ENCODE measurements around the gene NOSIP.

The NOSIP gene

DNA sequence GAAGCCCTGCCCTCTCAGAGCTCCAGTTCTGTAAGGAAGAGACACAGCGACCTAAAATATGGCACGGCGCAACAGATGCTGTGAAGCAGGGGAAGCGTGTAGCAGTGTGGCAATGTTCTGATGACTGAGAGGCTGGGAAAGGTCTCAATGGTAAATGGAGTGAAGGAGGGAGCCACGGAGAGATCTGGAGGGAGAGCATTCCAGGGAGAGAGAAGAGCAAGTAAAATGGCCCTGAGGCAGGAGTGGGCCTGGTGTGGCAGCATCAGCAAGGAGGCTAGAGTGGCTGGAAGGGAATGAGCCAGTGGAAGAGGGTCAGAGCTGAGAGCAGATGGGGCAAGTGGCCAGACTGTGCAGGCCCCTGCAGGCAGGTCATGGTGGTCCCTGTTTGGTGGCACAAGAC, 36.2 kb downstream of the NOSIP start:
- no peak for DNase-seq (ENCODE audit: low spot score)

DNA sequence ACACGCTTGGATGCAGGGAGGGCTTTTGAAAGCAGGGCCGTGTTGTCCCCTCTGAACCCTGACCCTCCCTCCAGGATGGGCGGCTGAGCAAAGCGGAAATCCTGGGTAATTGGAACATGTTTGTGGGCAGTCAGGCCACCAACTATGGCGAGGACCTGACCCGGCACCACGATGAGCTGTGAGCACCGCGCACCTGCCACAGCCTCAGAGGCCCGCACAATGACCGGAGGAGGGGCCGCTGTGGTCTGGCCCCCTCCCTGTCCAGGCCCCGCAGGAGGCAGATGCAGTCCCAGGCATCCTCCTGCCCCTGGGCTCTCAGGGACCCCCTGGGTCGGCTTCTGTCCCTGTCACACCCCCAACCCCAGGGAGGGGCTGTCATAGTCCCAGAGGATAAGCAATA, 37.3 kb downstream of the NOSIP start:
- no peak for DNase-seq (ENCODE audit: low spot score)

DNA sequence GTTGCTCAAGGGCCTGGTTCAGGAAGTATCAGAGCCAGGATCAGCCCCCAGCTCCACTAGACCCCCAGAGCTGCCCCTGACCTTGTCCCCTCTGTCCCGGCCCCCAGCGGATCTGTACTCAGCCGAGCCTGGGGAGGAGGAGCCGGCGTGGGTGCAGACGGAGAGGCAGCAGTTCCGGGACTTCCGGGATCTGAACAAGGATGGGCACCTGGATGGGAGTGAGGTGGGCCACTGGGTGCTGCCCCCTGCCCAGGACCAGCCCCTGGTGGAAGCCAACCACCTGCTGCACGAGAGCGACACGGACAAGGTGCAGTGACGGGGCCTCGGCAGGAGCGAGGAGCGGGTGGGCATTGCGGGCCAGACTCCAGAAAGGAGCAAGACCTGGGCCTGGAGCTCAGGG, 37.9 kb downstream of the NOSIP start:
- DNase-seq (ENCODE audit: low spot score) = no peak

DNA sequence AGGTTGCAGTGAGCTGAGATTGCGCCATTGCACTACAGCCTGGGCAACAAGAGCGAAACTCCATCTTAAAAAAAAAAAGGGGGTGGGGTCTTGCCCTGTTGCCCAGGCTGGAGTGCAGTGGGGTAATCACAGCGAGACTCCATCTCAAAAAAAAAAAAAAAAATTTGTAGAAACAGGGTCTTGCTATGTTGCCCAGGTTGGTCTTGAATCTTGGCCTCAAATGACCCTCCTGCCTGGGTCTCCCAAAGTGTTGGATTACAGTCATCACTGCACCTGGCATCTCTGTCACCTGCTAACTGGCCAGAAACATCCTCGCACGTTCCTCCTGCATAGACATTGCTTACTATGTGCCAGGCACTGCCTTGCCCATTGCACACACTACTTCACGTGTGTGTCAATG, 38.4 kb downstream of the NOSIP start:
- DNase-seq (ENCODE audit: low spot score) = no peak

DNA sequence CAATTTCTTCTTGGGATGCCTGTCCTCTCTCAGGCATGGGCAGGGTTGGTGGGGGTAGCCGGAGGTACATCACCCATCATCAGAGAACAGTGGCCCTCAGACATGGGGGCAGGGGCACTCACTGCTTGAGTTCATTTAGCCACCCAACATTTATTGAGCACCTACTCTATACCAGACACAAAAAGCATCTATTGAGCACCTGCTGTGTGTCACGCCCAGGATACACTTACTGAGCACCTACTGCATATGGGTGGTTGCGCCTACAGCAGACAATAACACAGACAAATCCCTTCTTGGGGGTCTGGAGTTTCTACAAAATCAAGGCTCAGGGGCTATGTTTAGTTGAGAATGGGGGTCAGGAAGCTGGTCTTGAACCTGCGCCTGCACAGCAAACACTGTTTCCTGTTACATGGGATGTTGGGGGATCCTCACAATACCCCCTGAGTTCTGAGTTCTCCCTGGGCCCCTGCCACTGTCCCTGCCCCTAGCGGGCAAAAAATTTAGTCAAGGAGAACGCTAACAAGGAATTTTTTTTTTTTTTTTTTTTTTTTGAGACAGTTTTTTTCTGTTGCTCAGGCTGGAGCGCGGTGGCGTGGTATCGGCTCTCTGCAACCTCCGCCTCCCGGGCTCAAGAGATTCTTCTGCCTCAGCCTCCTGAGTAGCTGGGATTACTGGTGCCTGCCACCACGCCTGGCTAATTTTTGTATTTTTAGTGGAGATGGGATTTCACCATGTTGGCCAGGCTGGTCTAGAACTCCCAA, 41.0 kb downstream of the NOSIP start:
- DNase-seq (ENCODE audit: low spot score) = no peak

DNA sequence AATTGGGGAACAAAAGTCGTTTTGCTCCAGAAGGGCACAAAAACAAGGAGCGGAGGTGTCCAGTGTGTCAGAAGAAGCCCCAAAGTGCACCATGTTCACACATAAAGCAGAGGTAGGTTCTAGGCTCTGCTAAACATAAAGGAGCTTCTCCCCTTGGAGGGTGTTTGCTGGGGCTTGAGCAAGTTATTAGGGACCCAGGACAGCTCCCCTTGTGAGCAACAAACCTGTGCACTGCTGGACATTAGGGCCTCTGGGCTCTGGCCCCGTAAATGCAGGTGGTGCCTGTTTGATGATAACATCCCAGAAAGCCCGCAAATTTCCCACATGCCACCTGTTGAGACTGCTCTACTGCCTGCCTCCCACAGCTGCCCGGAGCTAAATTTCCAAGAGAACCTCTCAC, 41.7 kb downstream of the NOSIP start:
- DNase-seq (ENCODE audit: low spot score) = no peak

DNA sequence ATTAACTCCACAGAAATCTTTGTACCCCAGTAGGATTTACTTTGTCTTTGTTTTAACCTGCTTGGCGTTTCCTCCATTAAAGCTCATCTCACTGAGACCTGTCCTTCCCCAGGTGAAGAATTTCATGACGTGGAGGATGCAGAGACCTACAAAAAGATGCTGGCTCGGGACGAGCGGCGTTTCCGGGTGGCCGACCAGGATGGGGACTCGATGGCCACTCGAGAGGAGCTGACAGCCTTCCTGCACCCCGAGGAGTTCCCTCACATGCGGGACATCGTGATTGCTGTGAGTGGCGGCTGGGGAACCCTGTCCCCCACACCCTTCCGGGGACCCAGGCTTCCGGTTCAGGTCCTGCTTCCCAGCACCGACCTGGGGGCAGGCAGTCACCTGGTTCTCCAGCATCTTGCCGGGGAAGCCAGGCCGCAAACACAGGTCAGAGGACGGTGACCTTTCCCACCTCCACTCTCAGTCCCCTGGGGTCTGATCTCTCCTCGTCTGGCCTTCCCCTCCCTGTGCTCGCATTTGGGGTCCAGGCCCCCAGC, 43.4 kb downstream of the NOSIP start:
- DNase-seq (ENCODE audit: low spot score) = no peak

DNA sequence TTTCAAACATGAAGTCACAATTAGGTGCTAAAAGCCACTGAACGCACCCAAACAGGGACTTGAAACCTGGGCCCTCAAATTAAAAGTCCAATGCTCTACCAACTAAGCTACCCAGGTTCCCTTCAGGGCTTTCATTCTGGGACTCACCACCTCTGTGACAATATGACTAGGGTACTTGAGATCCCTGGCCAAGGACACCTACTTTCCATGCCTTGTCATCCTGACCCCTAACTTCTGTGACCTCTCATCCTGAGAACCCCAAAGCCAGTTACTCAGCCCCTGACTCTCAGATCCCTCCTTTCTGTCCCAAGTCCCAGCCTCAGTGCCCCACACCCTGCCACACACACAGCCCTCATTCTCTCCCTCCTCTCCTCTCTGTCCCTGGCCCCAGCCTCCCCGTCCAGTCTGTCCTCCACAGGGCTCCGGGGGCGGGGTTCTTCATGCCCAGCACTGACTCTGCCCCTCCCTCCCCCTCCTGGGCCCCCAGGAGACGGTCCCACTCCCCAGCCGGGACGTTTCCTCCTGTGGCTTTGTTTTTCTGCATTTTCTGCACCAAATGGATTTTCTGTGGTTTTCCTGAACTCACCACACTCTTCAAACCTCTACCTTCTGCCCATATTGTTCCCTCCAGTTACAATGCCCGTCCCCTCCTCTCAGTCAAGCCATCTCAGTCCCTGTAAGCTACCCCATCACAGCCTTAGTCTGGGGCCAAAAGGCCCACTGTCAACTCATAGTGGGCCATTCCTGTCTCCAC, 45.5 kb downstream of the NOSIP start:
- no peak for DNase-seq (ENCODE audit: low spot score)

DNA sequence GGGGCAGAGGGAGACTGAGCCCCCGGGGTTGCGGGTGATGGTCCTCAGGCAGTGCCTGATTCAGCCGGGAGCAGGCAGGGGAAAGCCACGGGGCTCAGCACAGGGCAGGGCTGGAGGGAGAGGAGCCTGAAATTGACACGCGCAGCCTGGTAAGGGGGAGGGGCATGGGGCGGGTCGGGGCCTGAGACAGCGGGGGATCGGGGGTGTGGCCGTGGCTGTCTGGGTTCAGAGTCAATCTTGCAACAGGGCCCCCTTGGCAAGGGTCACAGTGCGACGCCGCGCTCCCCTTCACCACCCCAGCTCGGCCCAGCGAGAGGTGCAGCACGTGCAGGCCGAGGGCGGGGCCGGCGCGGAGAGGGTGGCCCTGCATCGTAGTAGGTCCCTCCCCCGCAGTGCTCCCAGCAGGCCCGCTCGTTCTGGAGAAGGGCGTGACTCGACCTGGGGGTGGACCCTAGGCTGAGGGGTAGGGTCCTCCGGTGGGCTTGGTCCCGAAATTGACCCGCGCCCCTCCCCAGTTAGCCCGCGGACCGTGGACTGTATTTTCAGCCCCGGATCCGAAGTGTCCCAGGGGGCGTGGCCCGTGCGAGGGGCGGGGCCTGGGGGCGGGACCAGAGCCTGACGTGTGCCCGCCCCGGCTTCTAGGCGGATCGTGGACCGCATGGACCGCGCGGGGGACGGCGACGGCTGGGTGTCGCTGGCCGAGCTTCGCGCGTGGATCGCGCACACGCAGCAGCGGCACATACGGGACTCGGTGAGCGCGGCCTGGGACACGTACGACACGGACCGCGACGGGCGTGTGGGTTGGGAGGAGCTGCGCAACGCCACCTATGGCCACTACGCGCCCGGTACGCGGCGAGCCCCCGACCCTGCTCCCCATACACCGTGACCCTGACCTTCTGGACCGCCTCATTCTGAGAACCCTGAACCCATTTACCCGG, 46.5 kb downstream of the NOSIP start:
- DNase-seq (ENCODE audit: low spot score) = peak; percentile 72

DNA sequence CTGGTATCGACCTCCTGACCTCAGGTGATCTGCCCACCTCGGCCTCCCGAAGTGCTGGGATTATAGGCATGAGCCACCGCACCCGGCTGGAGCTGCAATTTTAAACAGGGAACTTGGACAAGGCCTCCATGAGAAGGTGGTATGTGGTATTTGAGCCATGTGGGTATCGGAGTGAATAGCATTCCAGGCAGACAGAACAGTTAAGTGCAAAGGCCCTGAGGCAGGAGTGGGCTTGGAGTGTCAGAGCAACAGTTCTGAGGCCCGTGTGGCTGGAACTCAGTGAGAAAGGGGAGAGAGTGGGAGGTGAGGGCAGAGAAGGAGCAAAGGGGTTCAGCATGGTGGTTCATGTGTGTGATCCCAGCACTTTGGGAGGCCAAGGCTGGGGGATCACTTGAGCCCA, 49.6 kb downstream of the NOSIP start:
- DNase-seq (ENCODE audit: low spot score) = no peak

DNA sequence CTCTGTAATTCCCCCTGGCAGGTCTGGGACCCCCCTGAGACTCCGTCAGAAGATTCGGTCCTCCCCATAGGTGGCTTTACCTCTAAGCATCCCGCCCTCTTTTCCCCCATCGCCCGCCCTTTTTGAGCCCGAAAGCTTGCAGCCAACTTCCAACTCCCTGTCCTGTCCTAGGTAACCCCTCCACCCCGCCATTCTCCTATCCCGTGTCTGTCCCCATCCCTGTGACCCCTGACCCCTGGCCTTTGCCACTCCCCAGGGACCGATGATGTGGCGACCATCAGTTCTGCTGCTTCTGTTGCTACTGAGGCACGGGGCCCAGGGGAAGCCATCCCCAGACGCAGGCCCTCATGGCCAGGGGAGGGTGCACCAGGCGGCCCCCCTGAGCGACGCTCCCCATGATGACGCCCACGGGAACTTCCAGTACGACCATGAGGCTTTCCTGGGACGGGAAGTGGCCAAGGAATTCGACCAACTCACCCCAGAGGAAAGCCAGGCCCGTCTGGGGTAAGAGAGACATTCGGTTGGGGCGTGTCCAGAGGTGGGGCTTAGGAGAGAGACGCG, 52.1 kb downstream of the NOSIP start:
- DNase-seq (ENCODE audit: low spot score) = no peak

DNA sequence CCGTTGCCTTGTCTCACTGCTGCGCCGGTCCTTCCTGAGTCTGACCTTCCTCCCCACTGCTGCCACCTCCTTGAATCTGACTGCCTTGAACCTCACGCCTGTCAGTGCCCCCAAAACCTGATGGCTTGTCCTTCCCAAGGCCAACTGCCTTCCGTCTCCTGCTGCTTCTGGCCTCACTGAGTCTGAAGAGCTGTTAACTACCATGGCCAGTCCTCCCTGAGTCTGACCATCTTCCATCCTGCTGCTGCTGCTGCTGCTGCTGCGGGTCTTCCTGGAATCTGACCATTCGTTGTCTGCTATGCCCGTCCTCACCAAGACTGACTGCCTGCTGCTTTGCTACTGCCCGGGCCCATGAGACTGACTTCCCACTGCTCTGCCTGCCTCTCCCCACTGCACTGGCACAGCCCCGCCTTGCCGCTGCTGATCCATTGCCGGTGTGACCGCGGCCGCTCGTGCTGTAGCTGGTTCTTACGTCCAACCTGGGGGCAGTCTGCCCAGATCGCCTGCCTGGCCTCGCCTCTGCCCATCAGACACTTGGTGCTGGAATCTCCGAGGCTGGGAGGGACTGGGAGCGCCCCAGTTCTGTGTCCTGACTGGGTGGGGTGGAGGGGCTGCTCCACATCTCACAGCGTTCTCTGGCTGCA, 55.4 kb downstream of the NOSIP start:
- DNase-seq (ENCODE audit: low spot score) = no peak

DNA sequence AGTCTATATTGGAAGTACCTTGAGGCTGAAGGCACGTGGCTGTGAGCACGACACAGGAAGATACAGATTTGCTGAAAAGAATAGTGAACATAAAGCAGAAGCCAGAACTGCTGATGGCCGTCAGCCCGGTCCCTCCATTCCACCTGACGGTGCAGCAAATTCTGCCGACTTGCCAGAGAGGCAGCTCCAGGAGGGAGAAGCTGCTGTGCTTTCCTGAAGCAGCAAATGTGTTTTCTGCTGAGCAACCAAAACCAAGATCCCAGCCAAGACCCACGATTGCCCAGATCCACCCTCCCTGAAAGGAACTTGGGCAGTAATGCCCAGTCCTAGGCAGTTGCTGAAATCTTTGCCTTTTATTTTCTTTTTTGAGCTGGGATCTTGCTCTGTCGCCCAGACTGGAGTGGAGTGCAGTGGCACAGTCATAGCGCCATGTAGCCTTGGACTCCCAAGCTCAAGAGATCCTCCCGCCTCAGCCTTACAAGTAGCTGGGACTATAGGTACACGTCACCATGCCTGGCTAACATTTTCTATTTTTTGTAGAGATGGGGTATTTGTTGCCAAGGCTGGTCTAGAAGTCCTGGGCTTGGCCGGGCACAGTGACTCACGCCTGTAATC, 59.5 kb downstream of the NOSIP start:
- DNase-seq (ENCODE audit: low spot score) = no peak

DNA sequence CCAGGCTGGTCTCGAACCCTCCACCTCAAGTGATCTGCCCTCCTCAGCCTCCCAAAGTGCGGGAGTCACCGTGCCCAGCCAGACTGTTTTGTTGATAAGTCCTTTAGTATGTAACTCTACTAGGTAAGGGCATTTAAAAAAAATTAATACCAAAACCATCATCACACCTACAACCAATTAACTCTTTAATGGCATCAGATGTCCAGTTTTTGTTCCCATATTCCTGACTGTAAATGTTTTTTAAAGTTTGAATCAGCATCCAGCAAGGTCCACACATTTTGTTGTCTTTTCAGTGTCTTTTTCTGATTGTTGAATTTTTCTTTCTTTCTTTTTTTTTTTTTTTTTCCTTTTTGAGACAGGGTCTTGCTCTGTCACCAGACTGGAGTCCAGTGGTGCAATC, 62.3 kb downstream of the NOSIP start:
- no peak for DNase-seq (ENCODE audit: low spot score)

DNA sequence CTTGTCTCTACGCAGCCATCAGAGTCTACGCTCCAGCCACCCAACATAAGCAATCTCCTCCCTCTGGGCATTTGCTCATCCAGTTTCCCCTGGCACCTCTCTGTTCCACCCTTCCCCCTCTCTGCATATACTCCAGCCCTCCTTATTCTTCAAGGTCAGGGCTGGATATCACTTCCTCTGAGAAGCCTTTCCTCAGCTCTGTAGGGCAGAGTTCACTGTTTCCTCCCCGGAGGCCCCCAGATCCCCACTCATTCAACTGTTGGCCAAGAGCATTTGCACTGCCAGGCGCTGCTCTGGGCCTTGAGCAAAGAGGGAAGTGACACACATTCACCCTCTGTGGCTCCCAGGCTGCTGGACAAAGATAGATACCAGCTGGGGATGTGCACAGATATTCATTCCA, 64.6 kb downstream of the NOSIP start:
- DNase-seq (ENCODE audit: low spot score) = no peak

DNA sequence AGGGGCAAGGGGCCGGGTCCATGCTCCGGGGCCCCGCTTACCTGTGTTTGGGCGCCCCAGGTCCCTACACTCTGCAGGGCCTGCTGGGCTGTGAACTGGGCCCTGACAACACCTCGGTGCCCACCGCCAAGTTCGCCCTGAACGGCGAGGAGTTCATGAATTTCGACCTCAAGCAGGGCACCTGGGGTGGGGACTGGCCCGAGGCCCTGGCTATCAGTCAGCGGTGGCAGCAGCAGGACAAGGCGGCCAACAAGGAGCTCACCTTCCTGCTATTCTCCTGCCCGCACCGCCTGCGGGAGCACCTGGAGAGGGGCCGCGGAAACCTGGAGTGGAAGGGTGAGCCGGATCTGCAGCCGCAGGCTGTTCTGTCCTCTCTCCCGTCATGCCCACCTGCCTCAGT, 66.2 kb downstream of the NOSIP start:
- DNase-seq (ENCODE audit: low spot score) = no peak

DNA sequence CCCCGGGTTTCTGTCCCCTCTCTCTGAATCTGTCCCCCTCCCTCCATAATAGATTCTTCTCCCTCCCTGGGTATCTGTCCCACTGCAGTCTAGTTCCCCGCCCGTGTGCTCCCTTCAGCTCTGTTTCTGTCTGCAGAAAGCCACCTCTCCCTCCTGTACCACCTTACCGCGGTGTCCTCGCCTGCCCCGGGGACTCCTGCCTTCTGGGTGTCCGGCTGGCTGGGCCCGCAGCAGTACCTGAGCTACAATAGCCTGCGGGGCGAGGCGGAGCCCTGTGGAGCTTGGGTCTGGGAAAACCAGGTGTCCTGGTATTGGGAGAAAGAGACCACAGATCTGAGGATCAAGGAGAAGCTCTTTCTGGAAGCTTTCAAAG, 66.6 kb downstream of the NOSIP start:
- no peak for DNase-seq (ENCODE audit: low spot score)

DNA sequence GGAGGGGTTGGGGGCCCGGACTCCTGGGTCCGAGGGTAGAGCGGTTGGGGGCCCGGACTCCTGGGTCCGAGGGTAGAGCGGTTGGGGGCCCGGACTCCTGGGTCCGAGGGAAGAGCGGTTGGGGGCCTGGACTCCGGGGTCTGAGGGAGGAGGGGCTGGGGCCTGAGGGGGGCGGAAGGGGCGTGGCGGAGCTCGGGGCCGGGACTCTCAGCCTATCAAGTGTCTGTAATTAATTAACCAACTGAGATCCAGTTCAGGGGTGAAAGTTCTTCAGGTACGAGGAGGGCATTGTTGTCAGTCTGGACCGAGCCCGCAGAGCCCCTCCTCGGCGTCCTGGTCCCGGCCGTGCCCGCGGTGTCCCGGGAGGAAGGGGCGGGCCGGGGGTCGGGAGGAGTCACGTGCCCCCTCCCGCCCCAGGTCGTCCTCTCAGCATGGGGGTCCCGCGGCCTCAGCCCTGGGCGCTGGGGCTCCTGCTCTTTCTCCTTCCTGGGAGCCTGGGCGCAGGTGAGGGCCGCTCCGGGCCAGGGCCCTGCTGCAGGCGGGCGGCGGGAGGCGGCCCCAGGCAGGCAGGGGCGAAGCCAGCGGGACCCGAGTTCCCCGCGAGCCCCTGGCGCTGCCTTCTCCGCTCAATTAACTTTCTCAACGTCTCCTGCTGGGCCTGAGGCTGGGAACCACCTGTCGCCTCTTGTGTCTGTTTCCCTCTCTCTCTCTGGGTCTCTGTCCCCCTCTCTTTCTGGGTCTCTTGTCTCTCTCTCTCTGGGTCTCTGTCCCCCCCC, 67.2 kb downstream of the NOSIP start:
- no peak for DNase-seq (ENCODE audit: low spot score)

DNA sequence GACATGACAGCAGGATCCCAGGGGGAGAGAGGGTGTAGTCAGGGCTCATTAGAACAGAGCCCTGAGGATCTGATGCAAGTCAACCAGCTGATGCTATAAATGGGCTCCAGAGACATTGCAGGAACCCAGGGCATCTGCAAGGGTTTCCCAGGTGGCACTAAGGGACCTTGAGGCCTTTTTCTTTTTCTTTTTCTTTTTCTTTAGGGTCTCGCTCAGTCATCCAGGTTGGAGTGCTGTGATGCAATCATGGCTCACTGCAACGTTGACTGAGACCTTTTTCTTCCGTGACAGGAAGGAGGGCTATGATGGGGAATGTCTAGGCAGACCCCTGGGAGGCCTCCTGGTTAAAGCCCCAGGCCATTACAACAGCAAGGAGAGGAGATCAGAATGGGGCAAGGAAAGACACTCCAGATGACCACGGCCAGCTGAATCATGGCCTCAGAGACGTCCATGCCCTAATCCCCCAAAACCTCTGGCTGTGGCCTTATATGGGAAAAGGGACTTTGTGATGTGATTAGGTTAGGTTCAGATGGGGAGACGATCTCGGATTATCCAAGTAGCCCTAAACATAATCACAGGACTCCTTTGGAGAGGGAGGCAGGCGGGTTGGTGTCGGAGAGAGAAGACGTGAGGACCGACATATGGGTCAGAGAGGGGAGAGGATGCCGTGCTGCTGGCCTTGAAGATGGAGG, 72.4 kb downstream of the NOSIP start:
- DNase-seq (ENCODE audit: low spot score) = no peak
